Measurements from ENCODE around the gene LRBA.
A peak's percentile ranks its signal among the peaks of the same experiment; 100 is the strongest.
"Not testable (repeated sequence)": the region's sequence is repeated elsewhere in the genome, so short reads cannot be mapped to it uniquely, and the experiment has no call there.

LRBA gene

GRCh38 chr4:151014521-151015458 lies at the start of gene LRBA:
Gene LRBA, minus strand, starts transcription at chr4:151015284. Its CDS starts 642 bp downstream, at chr4:151014642.
- DNase-seq (ENCODE audit: extremely low read depth, low read depth): no peak
- peak within 1 kb of the TSS; percentile 95 for H3K4me3 ChIP-seq (replicated peaks; ENCODE audit: low read depth, low read length)
- TF ChIP-seq, protein P1, sequence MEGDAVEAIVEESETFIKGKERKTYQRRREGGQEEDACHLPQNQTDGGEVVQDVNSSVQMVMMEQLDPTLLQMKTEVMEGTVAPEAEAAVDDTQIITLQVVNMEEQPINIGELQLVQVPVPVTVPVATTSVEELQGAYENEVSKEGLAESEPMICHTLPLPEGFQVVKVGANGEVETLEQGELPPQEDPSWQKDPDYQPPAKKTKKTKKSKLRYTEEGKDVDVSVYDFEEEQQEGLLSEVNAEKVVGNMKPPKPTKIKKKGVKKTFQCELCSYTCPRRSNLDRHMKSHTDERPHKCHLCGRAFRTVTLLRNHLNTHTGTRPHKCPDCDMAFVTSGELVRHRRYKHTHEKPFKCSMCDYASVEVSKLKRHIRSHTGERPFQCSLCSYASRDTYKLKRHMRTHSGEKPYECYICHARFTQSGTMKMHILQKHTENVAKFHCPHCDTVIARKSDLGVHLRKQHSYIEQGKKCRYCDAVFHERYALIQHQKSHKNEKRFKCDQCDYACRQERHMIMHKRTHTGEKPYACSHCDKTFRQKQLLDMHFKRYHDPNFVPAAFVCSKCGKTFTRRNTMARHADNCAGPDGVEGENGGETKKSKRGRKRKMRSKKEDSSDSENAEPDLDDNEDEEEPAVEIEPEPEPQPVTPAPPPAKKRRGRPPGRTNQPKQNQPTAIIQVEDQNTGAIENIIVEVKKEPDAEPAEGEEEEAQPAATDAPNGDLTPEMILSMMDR (IDR thresholded peaks at IDR 0.05; ENCODE audit: low read depth, low read length, missing control alignments): no peak

- not testable (repeated sequence) for DNase-seq (ENCODE audit: extremely low read depth, low read depth); H3K4me3 ChIP-seq (replicated peaks; ENCODE audit: low read depth, low read length)
These were observed 48.1 kb upstream of the LRBA start for GRCh38 chr4:151063143-151063542.

DNA sequence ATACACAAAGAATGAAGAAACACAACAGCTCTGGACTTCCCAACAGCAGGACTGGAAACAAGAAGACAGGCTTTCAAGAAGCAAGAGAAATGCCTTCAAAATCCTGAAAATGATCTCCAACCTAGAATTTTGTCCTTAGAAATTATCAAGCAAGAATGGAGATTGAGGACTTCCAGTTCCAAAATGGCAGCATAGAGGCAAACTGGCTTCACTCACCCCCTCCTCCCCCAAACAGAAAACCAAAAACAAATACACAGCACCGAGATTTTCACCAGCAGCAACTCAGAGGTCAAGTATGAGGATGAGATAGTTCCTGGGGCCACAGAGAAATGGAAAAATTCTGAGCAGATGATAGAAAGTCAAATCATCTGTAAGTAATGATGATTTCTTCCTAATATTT lies 40.5 kb upstream of the LRBA start:
- H3K4me3 ChIP-seq (replicated peaks; ENCODE audit: low read depth, low read length): no peak overlapping the region
- TF ChIP-seq, protein P1 (IDR thresholded peaks at IDR 0.05; ENCODE audit: low read depth, low read length, missing control alignments): no peak
- DNase-seq (ENCODE audit: extremely low read depth, low read depth): no peak

GRCh38 chr4:151052785-151053184 lies 37.7 kb upstream of the LRBA start:
- no peak overlapping the region for H3K4me3 ChIP-seq (replicated peaks; ENCODE audit: low read depth, low read length)
- DNase-seq (ENCODE audit: extremely low read depth, low read depth): no peak
- TF ChIP-seq, protein P1 (IDR thresholded peaks at IDR 0.05; ENCODE audit: low read depth, low read length, missing control alignments): no peak

- no peak overlapping the region for H3K4me3 ChIP-seq (replicated peaks; ENCODE audit: low read depth, low read length)
- DNase-seq (ENCODE audit: extremely low read depth, low read depth): no peak
- TF ChIP-seq, protein P1 (IDR thresholded peaks at IDR 0.05; ENCODE audit: low read depth, low read length, missing control alignments): no peak
These were observed 34.4 kb upstream of the LRBA start for GRCh38 chr4:151049430-151049884.

DNA sequence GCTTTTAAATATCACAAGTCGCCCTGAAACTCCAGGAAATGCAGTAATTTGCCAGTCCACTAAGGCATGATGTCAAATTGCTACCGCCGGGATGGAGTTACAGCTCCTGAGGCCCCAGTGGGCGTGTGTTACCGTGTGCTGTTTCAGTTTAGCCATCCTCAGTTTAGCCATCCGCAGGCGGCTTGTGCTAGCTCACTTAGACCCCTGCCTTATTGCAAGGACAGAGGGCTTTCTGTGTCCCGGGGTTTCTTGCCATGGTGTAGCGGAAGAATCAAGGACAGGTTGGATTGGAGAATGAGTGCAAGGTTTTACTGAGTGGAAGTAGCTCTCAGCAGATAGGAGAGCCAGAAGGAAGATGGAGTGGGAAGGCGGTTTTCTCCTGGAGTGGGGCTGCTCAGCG lies 33.8 kb upstream of the LRBA start:
- no peak overlapping the region for H3K4me3 ChIP-seq (replicated peaks; ENCODE audit: low read depth, low read length)
- DNase-seq (ENCODE audit: extremely low read depth, low read depth): no peak
- TF ChIP-seq, protein P1 (IDR thresholded peaks at IDR 0.05; ENCODE audit: low read depth, low read length, missing control alignments): no peak

- no peak overlapping the region for H3K4me3 ChIP-seq (replicated peaks; ENCODE audit: low read depth, low read length)
- no peak for DNase-seq (ENCODE audit: extremely low read depth, low read depth)
- TF ChIP-seq, protein P1 (IDR thresholded peaks at IDR 0.05; ENCODE audit: low read depth, low read length, missing control alignments): no peak
These were observed 31.5 kb upstream of the LRBA start for GRCh38 chr4:151046609-151047008.
